ENCODE measurements around the gene IGSF21.

GRCh38 chr1:18363436-18363835 lies 255.8 kb downstream of the IGSF21 start:
- TF ChIP-seq EZH2 (IDR thresholded peaks at IDR 0.05; ENCODE audit: borderline replicate concordance, low read length) (no peak), CTCF (IDR thresholded peaks at IDR 0.05; ENCODE audit: low read length) (no peak)

All from OCI-LY1 (cell line).